Fibroblast of lung (primary cell): ENCODE data around the gene SULT6B1. TPM values are rescaled to one million over a fixed set of nuclear protein-coding genes. Genes with fewer than 3 reads are reported as not detected.

Experiments used
- DNase-seq, 2 donors: peaks; one replicate each; pipeline versions ENCODE4 v3.0.0 to v3.0.0-alpha.2; 2010; ENCODE audit warnings: low read depth in 2 of 2
- H2AFZ ChIP-seq: 2 replicates; pipeline ENCODE4 v1.5.1; 2012; ENCODE audit warnings: low read length, control low read depth, inconsistent platforms
- H3K27ac ChIP-seq: 2 replicates; pipeline ENCODE4 v1.5.1; 2011; ENCODE audit warnings: low read length, control low read depth; ENCODE audit not compliant: insufficient read depth
- H3K27me3 ChIP-seq: 2 replicates; pipeline ENCODE4 v1.5.1; 2011; ENCODE audit warnings: mild to moderate bottlenecking, low read length; ENCODE audit not compliant: control insufficient read depth, insufficient read depth
- H3K36me3 ChIP-seq: 2 replicates; pipeline ENCODE4 v1.5.1; 2011; ENCODE audit warnings: low read length; ENCODE audit not compliant: control insufficient read depth, insufficient read depth
- H3K4me1 ChIP-seq: 2 replicates; pipeline ENCODE4 v1.5.1; 2011; ENCODE audit warnings: low read length; ENCODE audit not compliant: control insufficient read depth, insufficient read depth; ENCODE audit errors: extremely low read depth
- H3K4me2 ChIP-seq: 2 replicates; pipeline ENCODE4 v1.5.1; 2011; ENCODE audit warnings: low read length, control low read depth; ENCODE audit not compliant: insufficient read depth; ENCODE audit errors: extremely low read depth
- H3K4me3 ChIP-seq, 4 experiments: fragments of 200-600 bp in 1 of 4; sonication (generic) in 1 of 4; replicated peaks in 1 of 4; 2 replicates each; pipeline ENCODE4 v1.5.1; 2011 to 2016; ENCODE audit warnings: low read length in 4 of 4, low read depth in 3 of 4, mild to moderate bottlenecking in 3 of 4, control low read depth in 2 of 4, inconsistent platforms in 1 of 4, mixed read lengths in 1 of 4; ENCODE audit not compliant: insufficient read depth in 1 of 4; ENCODE audit errors: control extremely low read depth in 1 of 4
- H3K79me2 ChIP-seq: 2 replicates; pipeline ENCODE4 v1.5.1; 2012; ENCODE audit warnings: mild to moderate bottlenecking, low read length, inconsistent platforms; ENCODE audit not compliant: control insufficient read depth, insufficient read depth
- H3K9ac ChIP-seq: 2 replicates; pipeline ENCODE4 v1.5.1; 2011; ENCODE audit warnings: mild to moderate bottlenecking, low read length, control low read depth; ENCODE audit not compliant: insufficient read depth
- H3K9me3 ChIP-seq: 2 replicates; pipeline ENCODE4 v1.5.1; 2012; ENCODE audit warnings: low read depth, low read length; ENCODE audit not compliant: control insufficient read depth, insufficient read depth
- H4K20me1 ChIP-seq: 2 replicates; pipeline ENCODE4 v1.5.1; 2011; ENCODE audit warnings: low read length; ENCODE audit not compliant: control insufficient read depth, insufficient read depth; ENCODE audit errors: extremely low read depth
- EZH2 ChIP-seq: IDR thresholded peaks from 2 replicates; pipeline ENCODE4 v1.5.1; 2012; ENCODE audit warnings: low read length, control low read depth, mild to moderate bottlenecking; ENCODE audit errors: missing control alignments
- polyA plus RNA-seq, 2 donors: library from polyadenylated mRNA; depleted of rRNA in 1 of 2; stranded (reverse) in 1 of 2; unstranded in 1 of 2; fragments of >200 nt; gene quantifications; 2 replicates each; pipeline ENCODE4 v1.2.1, GENCODE V29; 2011 to 2012; ENCODE audit warnings: missing spikeins in 1 of 2
- total RNA-seq: library from RNA; depleted of rRNA; stranded (reverse); fragments of >200 nt; gene quantifications from 2 replicates; pipeline ENCODE4 v1.2.1, GENCODE V29; 2014
- TF ChIP-seq, protein P1 (sequence below), 2 donors: IDR thresholded peaks in 1 of 2; conservative IDR thresholded peaks in 1 of 2; 1 replicate in 1 of 2; 2 replicates in 1 of 2; pipeline ENCODE4 v1.5.1; 2011 to 2012; ENCODE audit warnings: low read length in 2 of 2, control low read depth in 1 of 2, inconsistent platforms in 1 of 2, low read depth in 1 of 2, mild to moderate bottlenecking in 1 of 2

Gene SULT6B1
- total and polyA plus RNA-seq, 2 donors (not counting 1 experiment from before 2014, with no cell fraction given), result not detected

GRCh38 chr2:37148325-37148724, 40.1 kb downstream of the SULT6B1 start:
- Histone ChIP-seq H3K27ac (no peak overlapping the region), H3K9me3 (no peaks in the 10 kb centered on the region), H3K4me2 (no peak overlapping the region), H3K4me3 (no peak overlapping the region), H3K9ac (no peak overlapping the region), H3K27me3 (no peaks in the 10 kb centered on the region), H4K20me1 (no peaks in the 10 kb centered on the region), H3K79me2 (peaks cover 17% of the 10 kb centered on the region), H2AFZ (no peak overlapping the region), H3K36me3 (peaks cover 5% of the 10 kb centered on the region), H3K4me1 (no peaks in the 10 kb centered on the region)
- DNase-seq, result no peak
- no peak for TF ChIP-seq EZH2
- TF ChIP-seq, protein P1, sequence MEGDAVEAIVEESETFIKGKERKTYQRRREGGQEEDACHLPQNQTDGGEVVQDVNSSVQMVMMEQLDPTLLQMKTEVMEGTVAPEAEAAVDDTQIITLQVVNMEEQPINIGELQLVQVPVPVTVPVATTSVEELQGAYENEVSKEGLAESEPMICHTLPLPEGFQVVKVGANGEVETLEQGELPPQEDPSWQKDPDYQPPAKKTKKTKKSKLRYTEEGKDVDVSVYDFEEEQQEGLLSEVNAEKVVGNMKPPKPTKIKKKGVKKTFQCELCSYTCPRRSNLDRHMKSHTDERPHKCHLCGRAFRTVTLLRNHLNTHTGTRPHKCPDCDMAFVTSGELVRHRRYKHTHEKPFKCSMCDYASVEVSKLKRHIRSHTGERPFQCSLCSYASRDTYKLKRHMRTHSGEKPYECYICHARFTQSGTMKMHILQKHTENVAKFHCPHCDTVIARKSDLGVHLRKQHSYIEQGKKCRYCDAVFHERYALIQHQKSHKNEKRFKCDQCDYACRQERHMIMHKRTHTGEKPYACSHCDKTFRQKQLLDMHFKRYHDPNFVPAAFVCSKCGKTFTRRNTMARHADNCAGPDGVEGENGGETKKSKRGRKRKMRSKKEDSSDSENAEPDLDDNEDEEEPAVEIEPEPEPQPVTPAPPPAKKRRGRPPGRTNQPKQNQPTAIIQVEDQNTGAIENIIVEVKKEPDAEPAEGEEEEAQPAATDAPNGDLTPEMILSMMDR (conservative IDR thresholded peaks at IDR 0.05 in 1 of 2, IDR thresholded peaks at IDR 0.05 in 1 of 2; ENCODE audit: low read depth in 1 of 2, low read length in 2 of 2), result no peak

DNA sequence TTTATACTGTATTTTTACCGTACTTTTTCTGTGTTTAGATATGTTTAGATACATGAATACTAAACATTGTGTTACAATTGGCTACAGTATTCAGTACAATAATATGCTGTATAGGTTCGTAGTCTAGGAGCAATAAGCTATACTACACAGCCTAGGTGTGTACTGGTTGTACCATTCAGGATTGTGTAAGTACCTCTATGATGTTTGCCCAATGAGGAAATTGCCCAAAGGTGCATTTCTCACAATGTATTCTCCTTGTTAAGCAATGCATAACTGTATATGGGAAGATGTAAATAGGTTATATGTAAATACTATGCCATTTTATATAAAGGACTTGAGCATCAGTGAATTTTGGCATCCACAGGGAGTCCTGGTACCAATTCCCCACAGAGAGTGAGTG, 42.4 kb downstream of the SULT6B1 start:
- no peak for DNase-seq
- H3K4me2 ChIP-seq, result no peak overlapping the region
- peaks cover 3% of the 10 kb centered on the region for H3K79me2 ChIP-seq
- TF ChIP-seq, protein P1 (conservative IDR thresholded peaks at IDR 0.05 in 1 of 2, IDR thresholded peaks at IDR 0.05 in 1 of 2; ENCODE audit: low read depth in 1 of 2, low read length in 2 of 2), result no peak
- TF ChIP-seq EZH2, result no peak
- no peaks in the 10 kb centered on the region for H3K27me3 ChIP-seq
- H3K4me3 ChIP-seq, result no peak overlapping the region
- no peak overlapping the region for H3K27ac ChIP-seq
- no peak overlapping the region for H2AFZ ChIP-seq
- no peaks in the 10 kb centered on the region for H3K4me1 ChIP-seq
- H3K9ac ChIP-seq, result no peak overlapping the region
- H3K36me3 ChIP-seq, result peaks cover 5% of the 10 kb centered on the region
- H3K9me3 ChIP-seq, result no peaks in the 10 kb centered on the region
- H4K20me1 ChIP-seq, result no peaks in the 10 kb centered on the region

DNA sequence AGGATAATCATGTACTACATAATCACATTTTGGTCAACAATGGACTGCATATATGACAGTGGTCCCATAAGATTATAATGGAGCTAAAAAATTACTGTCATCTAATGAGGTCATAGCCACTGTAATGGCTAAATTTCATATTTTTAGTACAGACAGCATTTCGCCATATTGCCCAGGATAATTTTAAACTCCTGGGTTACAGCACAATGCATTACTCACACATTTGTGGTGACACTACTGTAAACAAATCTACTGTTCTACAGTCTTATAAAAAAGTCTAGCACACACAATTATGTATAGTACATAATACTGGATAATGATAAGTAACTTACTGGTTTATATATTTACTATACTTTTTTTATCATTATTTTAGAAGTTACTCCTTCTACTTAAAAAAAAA, 44.5 kb downstream of the SULT6B1 start:
- Histone ChIP-seq H4K20me1 (no peaks in the 10 kb centered on the region), H3K27ac (no peak overlapping the region), H3K36me3 (peaks cover 5% of the 10 kb centered on the region), H3K4me1 (no peaks in the 10 kb centered on the region), H3K79me2 (no peaks in the 10 kb centered on the region), H3K4me2 (no peak overlapping the region), H2AFZ (no peak overlapping the region), H3K9me3 (no peaks in the 10 kb centered on the region), H3K4me3 (no peak overlapping the region), H3K27me3 (no peaks in the 10 kb centered on the region), H3K9ac (no peak overlapping the region)
- peak; percentile 25 to 50 for DNase-seq
- no peak for TF ChIP-seq EZH2
- TF ChIP-seq, protein P1 (conservative IDR thresholded peaks at IDR 0.05 in 1 of 2, IDR thresholded peaks at IDR 0.05 in 1 of 2; ENCODE audit: low read depth in 1 of 2, low read length in 2 of 2), result no peak
